Fibroblast of the conjunctiva (primary cell): ENCODE results near the gene DFFA.
A peak's percentile ranks its signal among the peaks of the same experiment; 100 is the strongest.
"Not testable (repeated sequence)": the region's sequence is repeated elsewhere in the genome, so short reads cannot be mapped to it uniquely, and the experiment has no call there.

ENCODE experiments used
- DNase-seq: peaks from one replicate; pipeline ENCODE4 v3.0.0-alpha.2; 2010; ENCODE audit warnings: low read depth

DFFA gene

GRCh38 chr1:10429868-10430215 is 42.5 kb downstream of the DFFA start:
- DNase-seq, result no peak

- no peak for DNase-seq
These were observed 43.3 kb downstream of the DFFA start for GRCh38 chr1:10428984-10429383.

GRCh38 chr1:10426535-10426848 is 45.8 kb downstream of the DFFA start:
- not testable (repeated sequence) for DNase-seq

GRCh38 chr1:10425826-10426534 is 46.3 kb downstream of the DFFA start:
- DNase-seq, result not testable (repeated sequence)

GRCh38 chr1:10424651-10425050 is 47.7 kb downstream of the DFFA start:
- DNase-seq, result no peak

- peak; percentile 63 for DNase-seq
These were observed 48.3 kb downstream of the DFFA start for GRCh38 chr1:10424034-10424433.

- no peak for DNase-seq
These were observed 50.7 kb downstream of the DFFA start for GRCh38 chr1:10421637-10422036.

- DNase-seq, result no peak
These were observed 53.0 kb downstream of the DFFA start for GRCh38 chr1:10419351-10419750.

- DNase-seq, result not testable (repeated sequence)
These were observed 53.6 kb downstream of the DFFA start for GRCh38 chr1:10418741-10419140.

GRCh38 chr1:10415967-10416366 is 56.4 kb downstream of the DFFA start:
- not testable (repeated sequence) for DNase-seq

- peak; percentile 36 for DNase-seq
These were observed 57.0 kb downstream of the DFFA start for GRCh38 chr1:10415211-10415930.

- no peak for DNase-seq
These were observed 65.1 kb downstream of the DFFA start for GRCh38 chr1:10407201-10407600.
